SU-DHL-6 (cell line): ENCODE data around the gene KRTAP4-3.

ENCODE experiments used
- CTCF ChIP-seq: fragments of 200-600 bp; sonication (generic); IDR thresholded peaks from one replicate; pipeline ENCODE4 v1.5.1; 2017; ENCODE audit warnings: antibody characterized with exemption, mild to moderate bottlenecking, low read length, moderate library complexity; ENCODE audit not compliant: insufficient read depth, poor library complexity, severe bottlenecking
- EZH2phosphoT487 ChIP-seq: fragments of 200-600 bp; sonication (generic), shearing (Covaris generic); conservative IDR thresholded peaks from 2 replicates; pipeline ENCODE4 v1.6.1; 2018; ENCODE audit warnings: mild to moderate bottlenecking, antibody characterized with exemption, low read length, moderate library complexity, mixed read lengths

GRCh38 chr17:41144846-41145245 lies 23.2 kb downstream of the KRTAP4-3 start:
- TF ChIP-seq CTCF, result no peak
- no peak for TF ChIP-seq EZH2phosphoT487
